ENCODE results near the gene TMEM108. TPM values are rescaled to one million over a fixed set of nuclear protein-coding genes. Genes with fewer than 3 reads are reported as not detected.

TMEM108 gene
- polyA plus RNA-seq, 1 of the 3 experiments (the other 2 are of a cell fraction), result 8.6 TPM

DNA sequence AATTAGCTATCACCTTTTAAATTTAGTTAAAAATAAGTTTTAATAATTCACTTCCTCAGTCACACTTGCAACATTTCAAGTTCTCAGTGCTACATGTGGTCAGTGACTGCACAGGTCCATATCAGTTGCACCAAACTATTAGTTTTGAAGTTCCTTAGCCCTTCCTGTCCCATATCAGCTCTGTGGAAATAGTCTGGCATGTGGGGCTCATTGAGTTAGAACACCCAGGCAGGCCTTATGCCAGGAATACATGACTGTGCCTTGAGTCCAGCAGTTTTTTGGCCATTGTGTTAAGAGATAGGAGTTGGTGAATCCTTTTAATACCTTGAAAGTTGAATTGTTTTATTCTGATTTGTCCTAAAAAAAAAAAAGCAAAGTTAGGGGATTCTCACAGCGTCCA is 207.9 kb downstream of the TMEM108 start:
- no peaks in the 10 kb centered on the region for H3K9me2 ChIP-seq
- 77% methylated on average over 1 of the region's 1 CpG for WGBS (ENCODE audit: low lambda C conversion rate)
- ChIA-PET CTCF (interaction anchor here (1.0 to 5.3 kb wide), 5 partner anchors 8 to 205 kb away, joined by 3 to 44 read pairs (median 6); no protein-coding TSS in a partner anchor), POLR2A (interaction anchor here (0.6 kb wide), 1 partner anchor 196 kb away, joined by 4 read pairs; no protein-coding TSS in a partner anchor)
- no peaks in the 10 kb centered on the region for H3F3A ChIP-seq (replicated peaks; ENCODE audit: insufficient read depth)
- no peaks in the 10 kb centered on the region for H3K9me3 ChIP-seq
- H2AFZ ChIP-seq (ENCODE audit: low read depth), result no peak overlapping the region
- H3K4me1 ChIP-seq (ENCODE audit: control insufficient read depth in 1 of 2, insufficient read depth in 2 of 2, low read depth in 1 of 2, low read length in 1 of 2), result peaks cover 0 to 35% of the 10 kb centered on the region in 2 experiments; a peak in 2 of 4 replicates
- H3K27ac ChIP-seq (ENCODE audit: low read depth in 2 of 2, low read length in 1 of 2), result peak overlapping the region in 1 of 2 experiments; percentile 99; a peak in 3 of 4 replicates
- no peaks in the 10 kb centered on the region for H3K79me2 ChIP-seq (ENCODE audit: insufficient read depth)
- no peak overlapping the region for H3K4me3 ChIP-seq (ENCODE audit: low read depth in 2 of 2, low read length in 1 of 2)
- no peak overlapping the region for H3K4me2 ChIP-seq
- TF ChIP-seq EP300 (IDR thresholded peaks at IDR 0.05; ENCODE audit: borderline replicate concordance in 1 of 2, low read depth in 1 of 2, low read length in 1 of 2) (peak in 1 of 2 experiments; percentile 62; a peak in 2 of 4 replicates), TCF12 (IDR thresholded peaks at IDR 0.05) (no peak), SMC3 (IDR thresholded peaks at IDR 0.05; ENCODE audit: low read depth, low read length) (no peak), GABPA (IDR thresholded peaks at IDR 0.05; ENCODE audit: low read depth) (no peak), RCOR1 (IDR thresholded peaks at IDR 0.05; ENCODE audit: low read length) (peak; percentile 54)
- TF ChIP-seq, protein P1, sequence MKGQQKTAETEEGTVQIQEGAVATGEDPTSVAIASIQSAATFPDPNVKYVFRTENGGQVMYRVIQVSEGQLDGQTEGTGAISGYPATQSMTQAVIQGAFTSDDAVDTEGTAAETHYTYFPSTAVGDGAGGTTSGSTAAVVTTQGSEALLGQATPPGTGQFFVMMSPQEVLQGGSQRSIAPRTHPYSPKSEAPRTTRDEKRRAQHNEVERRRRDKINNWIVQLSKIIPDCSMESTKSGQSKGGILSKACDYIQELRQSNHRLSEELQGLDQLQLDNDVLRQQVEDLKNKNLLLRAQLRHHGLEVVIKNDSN (IDR thresholded peaks at IDR 0.05; ENCODE audit: borderline replicate concordance, low read depth), result no peak
- no peaks in the 10 kb centered on the region for H4K20me1 ChIP-seq (ENCODE audit: insufficient read depth)
- peak; percentile 38 for DNase-seq
- peaks cover 0 to 3% of the 10 kb centered on the region in 2 experiments for H3K36me3 ChIP-seq (replicated peaks in 1 of 2; ENCODE audit: control insufficient read depth in 1 of 2, insufficient read depth in 2 of 2, low read length in 1 of 2)
- H3K27me3 ChIP-seq (ENCODE audit: insufficient read depth), result no peaks in the 10 kb centered on the region
- no peak overlapping the region for H3K9ac ChIP-seq

- no peaks in the 10 kb centered on the region for H3K27me3 ChIP-seq (ENCODE audit: insufficient read depth)
- ChIA-PET CTCF (interaction anchor here (0.6 to 5.3 kb wide), 11 partner anchors 9 to 206 kb away, joined by 3 to 44 read pairs (median 4); no protein-coding TSS in a partner anchor), POLR2A (interaction anchor here (0.6 to 1.1 kb wide), 3 partner anchors 9 to 197 kb away, joined by 3 to 5 read pairs (median 4); no protein-coding TSS in a partner anchor)
These were observed 208.6 kb downstream of the TMEM108 start for GRCh38 chr3:133246773-133247172.

More at GRCh38 chr3:133246773-133247172, 208.6 kb downstream of the TMEM108 start:
- TF ChIP-seq MEF2A (IDR thresholded peaks at IDR 0.05; ENCODE audit: borderline replicate concordance, low read depth) (no peak), FOSL2 (IDR thresholded peaks at IDR 0.05; ENCODE audit: borderline replicate concordance, low read depth) (no peak), RCOR1 (IDR thresholded peaks at IDR 0.05; ENCODE audit: low read length) (peak; percentile 96), ELF1 (IDR thresholded peaks at IDR 0.05) (no peak), FOXJ3 (CRISPR knock-in tag; IDR thresholded peaks at IDR 0.05) (peak; percentile 99), CHD2 (IDR thresholded peaks at IDR 0.05; ENCODE audit: low read length, partially characterized antibody) (peak; percentile 88), RFX5 (IDR thresholded peaks at IDR 0.05; ENCODE audit: low read length) (0 out of 2 replicates have a peak, but pooled peaks have one; percentile 12), MXI1 (IDR thresholded peaks at IDR 0.05; ENCODE audit: low read depth, low read length) (peak; percentile 66; the same call in 1 of the 2 replicates), POLR2AphosphoS5 (IDR thresholded peaks at IDR 0.05; ENCODE audit: low read depth, low read length) (peak; percentile 52; the same call in 1 of the 2 replicates), EP300 (IDR thresholded peaks at IDR 0.05; ENCODE audit: borderline replicate concordance in 1 of 2, low read depth in 1 of 2, low read length in 1 of 2) (peak; percentile 28 to 99; a peak in 2 of 4 replicates), NRF1 (IDR thresholded peaks at IDR 0.05; ENCODE audit: low read depth, low read length) (no peak), RAD21 (IDR thresholded peaks at IDR 0.05; ENCODE audit: low read length) (peak; percentile 52; the same call in 1 of the 2 replicates), GATA2 (CRISPR knock-in tag; IDR thresholded peaks at IDR 0.05) (peak; percentile 98), PBX3 (IDR thresholded peaks at IDR 0.05) (peak; percentile 25), RXRA (IDR thresholded peaks at IDR 0.05; ENCODE audit: borderline replicate concordance, low read depth) (no peak), TCF12 (IDR thresholded peaks at IDR 0.05) (peak; percentile 72), TEAD4 (IDR thresholded peaks at IDR 0.05; ENCODE audit: borderline replicate concordance, insufficient read depth) (0 out of 2 replicates have a peak, but pooled peaks have one; percentile 46)
- TF ChIP-seq, protein P2, sequence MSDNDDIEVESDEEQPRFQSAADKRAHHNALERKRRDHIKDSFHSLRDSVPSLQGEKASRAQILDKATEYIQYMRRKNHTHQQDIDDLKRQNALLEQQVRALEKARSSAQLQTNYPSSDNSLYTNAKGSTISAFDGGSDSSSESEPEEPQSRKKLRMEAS (IDR thresholded peaks at IDR 0.05; ENCODE audit: low read depth), result no peak
- peak; percentile 68 for DNase-seq
- H3K9me3 ChIP-seq, result no peaks in the 10 kb centered on the region
- peaks cover 0 to 35% of the 10 kb centered on the region in 2 experiments; a peak in 2 of 4 replicates for H3K4me1 ChIP-seq (ENCODE audit: control insufficient read depth in 1 of 2, insufficient read depth in 2 of 2, low read depth in 1 of 2, low read length in 1 of 2)
- H3F3A ChIP-seq (replicated peaks; ENCODE audit: insufficient read depth), result no peaks in the 10 kb centered on the region
- H3K4me3 ChIP-seq (ENCODE audit: low read depth in 2 of 2, low read length in 1 of 2), result no peak overlapping the region
- H3K79me2 ChIP-seq (ENCODE audit: insufficient read depth), result no peaks in the 10 kb centered on the region
- no peak overlapping the region for H3K4me2 ChIP-seq
- H3K9me2 ChIP-seq, result no peaks in the 10 kb centered on the region
- no peak overlapping the region for H2AFZ ChIP-seq (ENCODE audit: low read depth)
- peaks cover 0 to 3% of the 10 kb centered on the region in 2 experiments for H3K36me3 ChIP-seq (replicated peaks in 1 of 2; ENCODE audit: control insufficient read depth in 1 of 2, insufficient read depth in 2 of 2, low read length in 1 of 2)
- no peak overlapping the region for H3K9ac ChIP-seq
- peak overlapping the region in 1 of 2 experiments; percentile 99; a peak in 3 of 4 replicates for H3K27ac ChIP-seq (ENCODE audit: low read depth in 2 of 2, low read length in 1 of 2)
- H4K20me1 ChIP-seq (ENCODE audit: insufficient read depth), result no peaks in the 10 kb centered on the region

Data from SK-N-SH (cell line).